Measurements from ENCODE around the gene PLCL1.

PLCL1 gene

GRCh38 chr2:197784956-197785941, 19.1 kb upstream of the PLCL1 start, which contains the start of gene BOLL:
BOLL (minus strand) TSS chr2:197785319; CDS start chr2:197781850, 3,469 bp downstream.
- no peak for DNase-seq (ENCODE audit: low read depth in 1 of 2, low spot score in 1 of 2)
- Histone ChIP-seq H3K27me3 (ENCODE audit: insufficient read depth, poor library complexity, severe bottlenecking) (peaks cover 10% of the 10 kb centered on the region), H3K4me3 (replicated peaks; ENCODE audit: insufficient read depth, low read length) (peak within 1 kb of the TSS; percentile 34), H3K27ac (replicated peaks) (no peak within 1 kb of the TSS)
- TF ChIP-seq SPI1 (IDR thresholded peaks at IDR 0.05; ENCODE audit: borderline replicate concordance, low read depth) (no peak), REST (IDR thresholded peaks at IDR 0.05; ENCODE audit: insufficient replicate concordance, low read depth) (no peak), GABPA (IDR thresholded peaks at IDR 0.05; ENCODE audit: low read depth) (no peak), POLR2AphosphoS5 (IDR thresholded peaks at IDR 0.05; ENCODE audit: low read depth) (no peak), CTCF (IDR thresholded peaks at IDR 0.05; ENCODE audit: insufficient read depth, low read length) (no peak)

- Histone ChIP-seq H3K27ac (replicated peaks) (no peak overlapping the region), H3K4me3 (replicated peaks; ENCODE audit: insufficient read depth, low read length) (peak overlapping the region; percentile 34), H3K27me3 (ENCODE audit: insufficient read depth, poor library complexity, severe bottlenecking) (peaks cover 10% of the 10 kb centered on the region)
- DNase-seq (ENCODE audit: low read depth in 1 of 2, low spot score in 1 of 2) = peak in 1 of 2 experiments; percentile 45
- TF ChIP-seq POLR2AphosphoS5 (IDR thresholded peaks at IDR 0.05; ENCODE audit: low read depth) (no peak), SPI1 (IDR thresholded peaks at IDR 0.05; ENCODE audit: borderline replicate concordance, low read depth) (no peak), CTCF (IDR thresholded peaks at IDR 0.05; ENCODE audit: insufficient read depth, low read length) (peak; percentile 35)
Measured at GRCh38 chr2:197786010-197786877, 18.1 kb upstream of the PLCL1 start.

GRCh38 chr2:197793456-197793855, 10.9 kb upstream of the PLCL1 start:
- no peak overlapping the region for H3K27ac ChIP-seq (replicated peaks)

More at GRCh38 chr2:197793456-197793855, 10.9 kb upstream of the PLCL1 start:
- DNase-seq (ENCODE audit: low read depth in 1 of 2, low spot score in 1 of 2) = no peak
- no peak overlapping the region for H3K4me3 ChIP-seq (replicated peaks; ENCODE audit: insufficient read depth, low read length)
- TF ChIP-seq CTCF (IDR thresholded peaks at IDR 0.05; ENCODE audit: insufficient read depth, low read length) = no peak
- no peak for TF ChIP-seq REST (IDR thresholded peaks at IDR 0.05; ENCODE audit: insufficient replicate concordance, low read depth)
- TF ChIP-seq GABPA (IDR thresholded peaks at IDR 0.05; ENCODE audit: low read depth) = no peak
- TF ChIP-seq SPI1 (IDR thresholded peaks at IDR 0.05; ENCODE audit: borderline replicate concordance, low read depth) = no peak
- no peak for TF ChIP-seq POLR2AphosphoS5 (IDR thresholded peaks at IDR 0.05; ENCODE audit: low read depth)
- no peaks in the 10 kb centered on the region for H3K27me3 ChIP-seq (ENCODE audit: insufficient read depth, poor library complexity, severe bottlenecking)

Data from HL-60 (cell line).